HUES64 (cell line): ENCODE data around the gene ADGRG1. TPM values are rescaled to one million over a fixed set of nuclear protein-coding genes. Genes with fewer than 3 reads are reported as not detected.

ENCODE experiments used
- H3K27ac ChIP-seq: 2 replicates; pipeline ENCODE4 v1.7.0; 2013; ENCODE audit warnings: low read depth, low read length, inconsistent platforms
- H3K27me3 ChIP-seq: 2 replicates; pipeline ENCODE4 v1.6.1; 2013; ENCODE audit warnings: mild to moderate bottlenecking, low read length; ENCODE audit not compliant: insufficient read depth
- H3K36me3 ChIP-seq: 2 replicates; pipeline ENCODE4 v1.6.1; 2013; ENCODE audit warnings: mild to moderate bottlenecking, low read length; ENCODE audit not compliant: insufficient read depth
- H3K4me1 ChIP-seq: 2 replicates; pipeline ENCODE4 v1.6.1; 2013; ENCODE audit warnings: mild to moderate bottlenecking, low read length, moderate library complexity; ENCODE audit not compliant: insufficient read depth
- H3K4me3 ChIP-seq: 2 replicates; pipeline ENCODE4 v1.5.1; 2013; ENCODE audit warnings: mild to moderate bottlenecking, low read length, moderate library complexity
- H3K9ac ChIP-seq: 2 replicates; pipeline ENCODE4 v1.6.1; 2013; ENCODE audit warnings: mild to moderate bottlenecking, low read depth, low read length
- H3K9me3 ChIP-seq: 2 replicates; pipeline ENCODE4 v1.6.1; 2013; ENCODE audit warnings: low read depth, low read length; ENCODE audit not compliant: insufficient read depth
- WGBS: fragments of 150-250, 120-280 bp; methylation state at CpG from one replicate; pipeline ENCODE4 v1.1.7; 2013; ENCODE audit warnings: missing lambda C conversion rate; 5-methylcytosine and 5-hydroxymethylcytosine counted together
- polyA plus RNA-seq, 2 experiments: library from polyadenylated mRNA; stranded (reverse); fragments of 50-300 nt; gene quantifications; one replicate each; pipeline ENCODE4 v1.2.3, GENCODE V29; 2013

ADGRG1 gene
- 4.7 TPM for polyA plus RNA-seq (2013, experiment 1 of 2)
- polyA plus RNA-seq (2013, experiment 2 of 2) = 11.0 TPM

DNA sequence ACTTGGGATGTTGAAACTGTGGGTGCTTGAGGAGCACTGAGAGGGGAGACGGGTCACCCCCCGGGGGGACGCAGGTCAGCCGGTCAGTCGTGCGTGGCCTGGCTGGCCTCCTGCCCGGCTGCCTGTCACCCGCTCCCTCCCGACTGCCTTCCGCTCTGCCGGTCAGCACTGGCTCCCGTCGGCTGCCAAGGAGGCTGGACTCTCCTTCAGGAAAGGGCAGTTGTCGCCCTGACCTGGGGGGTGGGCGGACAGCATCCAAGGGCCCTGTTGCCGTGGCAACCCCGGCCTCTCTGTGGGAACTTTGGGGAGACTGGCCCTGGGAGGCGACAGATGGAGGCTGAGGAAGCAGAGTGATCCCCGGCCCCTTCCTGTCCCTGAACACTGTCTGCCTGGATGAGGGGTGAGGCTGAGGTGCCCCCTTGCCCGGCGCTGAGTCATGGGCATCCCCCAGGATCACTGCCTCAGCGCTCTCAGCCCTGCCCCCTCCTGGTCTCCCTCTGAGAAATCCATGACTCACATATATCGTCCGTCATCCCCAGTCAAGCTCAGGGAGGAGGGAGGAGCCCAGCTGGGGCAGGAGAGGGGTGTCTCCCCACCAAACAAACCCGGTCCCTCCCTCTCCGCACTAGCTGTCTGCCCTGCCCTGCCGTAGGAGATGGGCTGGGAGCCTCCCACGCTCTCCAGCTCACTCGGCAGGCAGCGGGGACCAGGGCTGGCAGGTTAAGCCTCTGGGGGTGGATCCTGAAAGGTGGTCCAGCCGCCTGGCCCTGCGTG, at the start of gene ADGRG1:
ADGRG1 (plus strand) TSS at position 623 of the 774 bp plus-strand sequence. CDS start 21,658 bp downstream, outside the sequence.
- Histone ChIP-seq H3K4me1 (peaks cover 14% of the 10 kb centered on the region; the same call in 1 of the 2 replicates), H3K27ac (0 out of 2 replicates have a peak within 1 kb of the TSS, but pooled peaks have one; percentile 22)

DNA sequence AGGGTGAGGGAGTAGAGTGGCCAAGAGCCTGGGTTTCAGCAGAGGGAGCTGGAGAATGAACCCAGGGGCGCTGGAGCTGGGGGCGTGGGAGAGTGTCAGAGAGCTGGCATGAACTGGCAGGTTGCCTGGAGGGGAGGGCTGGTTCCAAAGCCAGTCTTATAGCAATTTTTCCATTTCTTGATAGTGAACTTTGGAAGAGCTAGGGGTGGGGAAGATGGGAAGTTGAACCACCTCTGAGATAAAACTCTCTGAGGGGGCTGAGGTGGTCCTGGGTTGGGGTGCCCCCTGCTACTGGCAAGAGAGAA, 49.1 kb upstream of the ADGRG1 start:
- Histone ChIP-seq H3K27ac (no peak overlapping the region), H3K4me1 (no peaks in the 10 kb centered on the region), H3K36me3 (no peaks in the 10 kb centered on the region), H3K9ac (no peak overlapping the region), H3K9me3 (no peaks in the 10 kb centered on the region), H3K4me3 (no peak overlapping the region), H3K27me3 (no peaks in the 10 kb centered on the region; the same call in 1 of the 2 replicates)
- 80% methylated on average over 2 of the region's 2 CpGs for WGBS

More for the DNA sequence above, at the start of gene ADGRG1:
- Histone ChIP-seq H3K36me3 (no peaks in the 10 kb centered on the region), H3K27me3 (no peaks in the 10 kb centered on the region), H3K9ac (no peak within 1 kb of the TSS), H3K9me3 (no peaks in the 10 kb centered on the region), H3K4me3 (peak within 1 kb of the TSS; percentile 36)
- 14% methylated on average over 30 of the region's 32 CpGs for WGBS

DNA sequence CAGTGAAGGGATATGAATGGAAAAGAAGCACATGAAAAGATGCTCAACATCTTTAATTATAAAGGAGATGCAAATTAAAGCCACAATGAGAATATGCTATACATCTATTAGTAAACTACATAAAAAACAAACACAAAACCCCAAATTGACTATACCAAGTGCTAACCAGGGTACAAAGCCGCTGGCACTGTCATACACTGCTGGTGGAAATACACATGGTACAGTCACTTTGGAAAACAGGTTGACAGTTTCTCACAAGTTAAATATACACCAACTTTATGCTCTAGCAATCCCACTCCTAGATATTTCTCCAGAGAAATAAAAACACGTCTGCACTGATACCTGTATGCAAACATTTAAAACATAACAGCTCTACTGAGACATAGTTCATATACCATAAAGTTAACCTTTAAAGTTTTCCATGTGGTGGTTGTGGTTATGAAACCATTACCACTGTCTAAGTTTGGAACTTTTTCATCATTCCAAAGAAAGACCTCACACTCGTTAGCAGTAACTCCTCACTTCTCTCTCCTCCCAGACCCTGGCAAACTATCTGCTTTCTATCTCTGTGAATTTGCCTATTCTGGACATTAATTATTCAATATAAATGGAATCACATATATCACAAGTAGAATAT, 43.3 kb upstream of the ADGRG1 start:
- H3K9me3 ChIP-seq = no peaks in the 10 kb centered on the region; the same call in 1 of the 2 replicates
- H3K27ac ChIP-seq = no peak overlapping the region
- peaks cover 3% of the 10 kb centered on the region for H3K27me3 ChIP-seq
- no peak overlapping the region for H3K9ac ChIP-seq
- WGBS = 77% methylated on average over 3 of the region's 3 CpGs
- no peak overlapping the region for H3K4me3 ChIP-seq
- H3K4me1 ChIP-seq = no peaks in the 10 kb centered on the region
- H3K36me3 ChIP-seq = no peaks in the 10 kb centered on the region

DNA sequence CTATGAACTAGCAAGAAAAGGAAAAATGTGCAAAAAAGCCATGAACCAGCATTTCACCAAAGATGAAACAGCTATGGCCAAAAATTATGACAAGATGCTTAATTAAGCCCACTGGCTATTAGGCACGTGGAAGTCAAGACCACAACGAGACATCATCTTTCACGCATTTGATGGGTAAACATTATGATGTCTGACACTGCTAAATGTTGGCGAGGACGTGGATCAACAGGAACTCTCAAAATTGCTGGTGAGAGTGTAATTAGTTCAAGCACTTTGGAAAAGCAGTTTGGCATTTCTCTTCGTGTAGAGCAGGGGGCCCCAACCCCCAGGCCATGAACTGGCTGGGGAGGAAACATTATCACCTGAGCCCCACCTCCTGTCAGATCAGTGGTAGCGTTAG, 39.6 kb upstream of the ADGRG1 start:
- 93% methylated on average over 7 of the region's 7 CpGs for WGBS
- no peaks in the 10 kb centered on the region for H3K36me3 ChIP-seq
- H3K27me3 ChIP-seq = peaks cover 3% of the 10 kb centered on the region
- H3K4me1 ChIP-seq = 0 out of 2 replicates have a peak, but pooled peaks cover 4% of the 10 kb centered on the region
- no peak overlapping the region for H3K9ac ChIP-seq
- no peaks in the 10 kb centered on the region; the same call in 1 of the 2 replicates for H3K9me3 ChIP-seq
- H3K4me3 ChIP-seq = no peak overlapping the region
- no peak overlapping the region for H3K27ac ChIP-seq

DNA sequence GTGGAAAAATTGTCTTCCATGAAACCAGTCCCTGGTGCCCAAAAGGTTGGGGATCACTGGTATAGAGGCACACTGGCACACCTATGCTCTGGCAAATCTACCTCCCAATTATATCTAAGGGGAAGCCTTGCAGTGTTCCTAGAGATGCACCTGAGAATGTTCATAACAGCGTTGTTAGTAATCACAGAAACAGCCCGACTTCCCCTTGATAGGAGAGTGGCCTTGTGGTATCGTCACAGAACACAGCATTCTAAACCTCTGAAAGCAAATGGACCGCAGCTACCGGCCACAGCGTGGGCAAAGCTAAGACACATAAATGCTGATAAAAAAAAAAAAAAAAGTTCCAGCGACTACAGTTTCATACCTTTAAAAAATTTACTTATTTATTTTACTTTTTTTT, 39.1 kb upstream of the ADGRG1 start:
- Histone ChIP-seq H3K27ac (no peak overlapping the region), H3K4me3 (no peak overlapping the region), H3K9ac (no peak overlapping the region), H3K36me3 (no peaks in the 10 kb centered on the region), H3K27me3 (peaks cover 3% of the 10 kb centered on the region), H3K4me1 (0 out of 2 replicates have a peak, but pooled peaks cover 4% of the 10 kb centered on the region), H3K9me3 (no peaks in the 10 kb centered on the region; the same call in 1 of the 2 replicates)
- 96% methylated on average over 6 of the region's 7 CpGs for WGBS

DNA sequence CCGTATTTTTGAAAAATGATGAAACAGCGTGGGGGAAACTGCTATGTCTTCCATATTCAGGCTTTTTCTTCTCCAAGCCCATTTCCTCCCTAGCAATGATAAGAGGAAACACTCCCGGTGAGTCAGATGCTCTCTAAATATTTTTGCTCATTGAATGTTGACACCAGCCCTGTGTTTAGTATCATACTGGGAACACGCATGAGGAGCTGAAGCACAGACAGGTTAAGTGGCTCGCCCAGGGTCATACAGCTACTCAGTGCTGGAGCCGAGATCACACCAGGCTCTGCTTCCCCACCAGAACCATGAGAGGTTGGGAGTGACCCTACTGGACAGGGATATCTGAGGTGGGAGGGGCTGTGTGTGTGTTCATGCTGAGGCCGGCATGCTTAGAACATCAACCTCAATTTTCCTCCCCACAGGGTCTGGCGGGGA, 37.8 kb upstream of the ADGRG1 start:
- no peaks in the 10 kb centered on the region for H3K27me3 ChIP-seq
- H3K4me3 ChIP-seq = no peak overlapping the region
- H3K36me3 ChIP-seq = no peaks in the 10 kb centered on the region
- H3K27ac ChIP-seq = no peak overlapping the region
- H3K9me3 ChIP-seq = no peaks in the 10 kb centered on the region; the same call in 1 of the 2 replicates
- no peak overlapping the region for H3K9ac ChIP-seq
- 82% methylated on average over 6 of the region's 8 CpGs for WGBS
- H3K4me1 ChIP-seq = 0 out of 2 replicates have a peak, but pooled peaks cover 4% of the 10 kb centered on the region

DNA sequence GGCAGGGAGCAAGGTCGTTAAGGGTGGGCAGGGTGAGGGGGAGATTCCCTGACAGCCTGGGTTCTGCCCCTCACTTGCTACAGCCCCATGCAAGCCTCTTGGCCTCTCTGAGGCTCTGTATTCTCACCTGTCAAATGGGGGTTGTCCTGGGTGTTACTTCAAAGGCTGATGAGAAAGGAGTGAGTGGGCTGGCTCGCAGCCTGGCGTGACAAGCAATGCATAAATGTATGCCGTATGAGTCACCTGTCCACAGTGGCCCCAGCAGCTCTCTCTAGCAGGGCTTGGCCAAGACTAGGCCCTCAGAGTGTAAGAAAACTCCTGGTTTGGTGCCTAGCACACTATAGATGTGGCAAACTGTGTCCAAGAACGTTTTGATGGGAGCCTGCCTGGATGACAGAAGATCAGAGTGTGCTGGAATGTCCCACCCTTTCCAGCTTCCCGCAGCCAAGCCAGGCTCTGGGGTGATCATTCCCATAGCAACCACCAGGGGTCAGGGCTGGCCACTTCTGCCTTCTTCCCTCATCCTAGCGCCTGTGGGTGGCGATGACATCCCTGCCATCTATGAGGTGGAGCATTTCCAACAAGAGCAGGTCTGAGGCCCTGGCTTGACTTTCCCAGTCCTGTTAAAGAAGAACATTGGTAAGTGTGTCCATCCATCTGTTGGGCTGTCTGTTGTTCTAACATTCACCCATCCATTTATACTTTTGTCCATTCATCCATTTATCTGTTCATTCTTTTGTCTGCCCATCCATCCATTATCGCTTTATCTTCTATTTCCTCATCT, 37.2 kb upstream of the ADGRG1 start:
- no peak overlapping the region for H3K9ac ChIP-seq
- H3K9me3 ChIP-seq = no peaks in the 10 kb centered on the region; the same call in 1 of the 2 replicates
- H3K27me3 ChIP-seq = no peaks in the 10 kb centered on the region
- no peak overlapping the region for H3K27ac ChIP-seq
- no peaks in the 10 kb centered on the region for H3K36me3 ChIP-seq
- WGBS = 26% methylated on average over 9 of the region's 9 CpGs
- H3K4me1 ChIP-seq = 0 out of 2 replicates have a peak, but pooled peaks cover 4% of the 10 kb centered on the region
- H3K4me3 ChIP-seq = no peak overlapping the region

DNA sequence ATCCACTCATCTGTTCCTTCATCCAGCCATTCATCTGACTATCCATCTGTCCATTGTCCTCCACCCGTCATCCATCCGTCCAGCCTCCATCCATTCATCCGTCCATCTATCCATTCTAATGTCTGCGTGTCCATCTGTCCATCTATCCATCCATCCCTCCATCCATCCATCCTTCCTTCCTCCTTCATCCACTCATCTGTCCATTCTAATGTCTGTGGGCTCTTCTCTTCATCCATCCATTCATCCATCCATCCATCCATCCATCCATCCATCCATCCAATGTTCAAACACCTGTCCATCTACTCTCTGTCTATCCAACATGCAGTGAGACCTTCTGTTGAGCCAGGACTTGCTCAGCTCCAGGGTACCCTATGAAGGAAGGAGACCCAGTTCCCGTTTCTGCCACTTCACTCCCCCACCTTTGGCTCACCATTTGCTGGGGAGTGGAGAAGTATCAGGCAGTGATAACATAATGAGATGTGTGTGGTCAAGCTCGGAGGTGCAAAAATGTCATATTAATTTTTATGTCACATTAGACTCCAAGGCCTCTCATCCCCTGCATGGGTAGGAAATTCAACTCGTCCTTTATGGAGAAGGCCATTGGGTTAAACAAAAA, 36.5 kb upstream of the ADGRG1 start:
- H3K9ac ChIP-seq = no peak overlapping the region
- H3K27ac ChIP-seq = no peak overlapping the region
- no peaks in the 10 kb centered on the region for H3K36me3 ChIP-seq
- H3K4me1 ChIP-seq = 0 out of 2 replicates have a peak, but pooled peaks cover 4% of the 10 kb centered on the region
- H3K9me3 ChIP-seq = no peaks in the 10 kb centered on the region; the same call in 1 of the 2 replicates
- WGBS = 75% methylated on average over 6 of the region's 7 CpGs
- no peaks in the 10 kb centered on the region for H3K27me3 ChIP-seq
- no peak overlapping the region for H3K4me3 ChIP-seq

DNA sequence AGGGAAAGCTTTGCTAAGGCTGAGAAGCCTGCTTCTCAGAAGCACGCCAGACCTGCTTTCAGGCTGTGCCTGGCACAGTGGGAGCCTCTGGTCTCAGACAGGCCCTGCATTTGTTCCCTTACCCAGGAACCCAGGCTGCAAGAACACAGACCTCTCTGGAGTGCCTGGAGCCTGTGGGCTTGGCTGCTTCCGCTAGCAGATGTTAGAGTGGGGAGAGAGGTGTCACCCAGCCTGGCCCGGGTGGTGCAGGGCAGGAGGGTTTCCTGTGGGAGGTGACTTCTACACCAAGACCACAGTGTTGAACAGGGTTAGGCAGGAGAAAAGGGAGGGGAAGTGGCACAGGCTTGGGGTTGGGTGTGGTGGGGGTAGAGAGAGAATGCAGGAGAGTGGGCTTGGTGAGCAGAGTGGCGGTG, 35.8 kb upstream of the ADGRG1 start:
- WGBS = 77% methylated on average over 4 of the region's 4 CpGs

DNA sequence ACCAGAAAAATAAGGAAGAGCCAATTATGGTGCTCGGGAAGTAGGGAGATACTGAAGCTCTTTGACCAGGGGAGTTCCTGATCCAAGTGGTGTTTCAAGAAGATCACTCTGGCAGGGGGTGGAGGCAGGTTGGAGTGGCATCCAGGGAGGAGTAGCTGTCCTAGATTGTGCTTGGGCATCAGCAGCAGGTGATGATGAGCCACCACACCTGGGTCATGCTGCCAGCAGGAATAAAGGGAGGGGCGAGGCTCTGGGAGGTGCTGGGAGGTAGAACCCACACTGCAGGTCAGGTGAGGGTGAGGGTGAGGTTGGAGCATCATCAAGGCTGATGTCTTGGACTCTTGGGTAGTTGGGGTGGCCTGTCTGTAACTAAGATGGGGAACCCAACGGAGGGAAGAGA, 35.4 kb upstream of the ADGRG1 start:
- no peak overlapping the region for H3K9ac ChIP-seq

More for the DNA sequence above, 35.8 kb upstream of the ADGRG1 start:
- Histone ChIP-seq H3K4me1 (0 out of 2 replicates have a peak, but pooled peaks cover 4% of the 10 kb centered on the region), H3K9ac (no peak overlapping the region), H3K36me3 (no peaks in the 10 kb centered on the region), H3K4me3 (no peak overlapping the region), H3K27ac (no peak overlapping the region), H3K27me3 (no peaks in the 10 kb centered on the region), H3K9me3 (no peaks in the 10 kb centered on the region; the same call in 1 of the 2 replicates)

More for the DNA sequence above, 35.4 kb upstream of the ADGRG1 start:
- Histone ChIP-seq H3K9me3 (no peaks in the 10 kb centered on the region; the same call in 1 of the 2 replicates), H3K27me3 (no peaks in the 10 kb centered on the region), H3K4me3 (no peak overlapping the region), H3K4me1 (0 out of 2 replicates have a peak, but pooled peaks cover 4% of the 10 kb centered on the region), H3K27ac (no peak overlapping the region), H3K36me3 (no peaks in the 10 kb centered on the region)
- 90% methylated on average over 3 of the region's 3 CpGs for WGBS
